K562 (cell line): ENCODE measurements around the gene ATM.

Source experiments
- ARID3A ChIP-seq: IDR thresholded peaks from 2 replicates; pipeline ENCODE4 v1.6.1; 2012; ENCODE audit warnings: low read depth, low read length, improper control_type of control experiment, borderline replicate concordance
- EZH2 ChIP-seq: IDR thresholded peaks from 2 replicates; pipeline ENCODE4 v1.6.1; 2012; ENCODE audit warnings: low read depth, mild to moderate bottlenecking, inconsistent platforms, low read length, borderline replicate concordance
- NR3C1 ChIP-seq: sonication (generic); formaldehyde crosslinking; IDR thresholded peaks from 2 replicates; pipeline ENCODE4 v1.8.1; 2022; ENCODE audit warnings: missing genetic modification reagents

GRCh38 chr11:108206969-108207682 lies 15.7 kb upstream of the ATM start:
- TF ChIP-seq ARID3A = no peak
- no peak for TF ChIP-seq NR3C1 (CRISPR knock-in tag)
- no peak for TF ChIP-seq EZH2
